Measurements from ENCODE around the gene STK33.

The STK33 gene

DNA sequence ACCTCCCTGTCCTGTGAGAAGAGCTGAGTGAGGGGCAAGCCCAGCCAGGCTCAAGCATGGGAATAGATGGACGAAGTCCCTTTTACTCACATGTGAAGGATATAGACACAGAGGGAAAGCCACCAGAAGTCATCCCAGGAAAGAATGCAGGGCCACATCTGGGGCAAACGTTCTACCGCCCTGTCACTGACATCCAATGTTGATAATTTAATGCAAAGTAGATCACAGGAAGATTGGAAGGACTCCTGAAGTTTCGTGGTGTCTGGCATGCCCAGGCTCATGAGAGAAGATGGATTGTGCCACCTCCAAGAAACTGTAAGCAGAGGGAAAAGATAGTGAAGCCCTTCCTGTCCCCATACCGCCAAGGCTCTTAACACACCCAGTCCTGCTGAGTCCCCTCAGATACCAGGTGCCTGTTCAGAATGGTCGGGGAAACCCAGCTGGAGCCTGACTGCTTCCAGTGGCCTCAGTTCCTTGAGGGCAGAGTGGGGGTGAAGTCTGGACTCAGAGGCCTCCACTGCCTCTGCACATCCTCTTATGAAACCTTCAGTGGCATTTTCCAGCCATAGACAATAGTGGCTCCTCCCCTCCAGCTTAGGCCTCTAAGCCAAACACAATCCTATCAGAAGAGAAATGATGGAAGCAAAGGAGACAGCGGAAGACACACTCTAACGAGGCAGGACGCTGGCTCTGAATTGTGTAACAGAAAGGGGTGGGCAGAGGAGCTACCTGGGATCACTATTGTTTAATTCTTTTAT lies 7.5 kb upstream of the STK33 start:
- peak; percentile 6 for DNase-seq

DNA sequence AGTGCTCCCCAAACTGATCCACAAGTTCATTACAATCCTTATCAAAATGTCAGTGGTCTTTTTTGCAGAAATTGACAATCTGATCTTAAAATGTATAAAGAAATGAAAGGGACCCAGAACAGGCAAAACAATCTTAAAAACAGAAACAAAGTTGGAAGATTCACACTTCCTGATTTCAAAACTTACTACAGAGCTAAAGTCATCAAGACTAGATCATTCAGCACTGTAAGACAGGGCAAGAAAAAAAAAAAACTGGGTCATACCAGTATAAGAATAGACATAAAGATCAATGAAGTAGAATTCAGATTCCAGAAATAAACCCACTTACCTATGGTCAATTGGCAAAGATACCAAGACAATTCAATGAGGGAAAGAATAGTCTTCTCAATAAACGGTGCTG lies 4.5 kb upstream of the STK33 start:
- DNase-seq = peak; percentile 59

DNA sequence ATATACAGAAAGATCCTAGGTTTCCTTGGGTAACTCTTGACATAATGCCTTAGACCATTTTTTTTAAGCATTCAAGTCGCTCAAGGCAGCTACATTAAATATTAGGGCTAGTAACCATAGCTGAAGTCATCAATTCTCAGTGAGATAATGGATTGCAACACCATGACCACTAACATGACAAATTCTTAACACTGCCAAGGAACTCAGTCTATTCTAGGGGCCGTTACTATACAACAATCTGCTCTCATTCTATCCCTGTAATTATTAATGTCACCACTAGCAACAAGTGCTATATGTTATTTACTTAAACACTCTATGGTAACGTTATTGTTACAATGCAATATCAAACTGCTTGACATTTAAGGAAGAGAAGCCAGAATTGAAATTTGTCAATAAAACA lies 3.2 kb upstream of the STK33 start:
- DNase-seq = peak; percentile 83

DNA sequence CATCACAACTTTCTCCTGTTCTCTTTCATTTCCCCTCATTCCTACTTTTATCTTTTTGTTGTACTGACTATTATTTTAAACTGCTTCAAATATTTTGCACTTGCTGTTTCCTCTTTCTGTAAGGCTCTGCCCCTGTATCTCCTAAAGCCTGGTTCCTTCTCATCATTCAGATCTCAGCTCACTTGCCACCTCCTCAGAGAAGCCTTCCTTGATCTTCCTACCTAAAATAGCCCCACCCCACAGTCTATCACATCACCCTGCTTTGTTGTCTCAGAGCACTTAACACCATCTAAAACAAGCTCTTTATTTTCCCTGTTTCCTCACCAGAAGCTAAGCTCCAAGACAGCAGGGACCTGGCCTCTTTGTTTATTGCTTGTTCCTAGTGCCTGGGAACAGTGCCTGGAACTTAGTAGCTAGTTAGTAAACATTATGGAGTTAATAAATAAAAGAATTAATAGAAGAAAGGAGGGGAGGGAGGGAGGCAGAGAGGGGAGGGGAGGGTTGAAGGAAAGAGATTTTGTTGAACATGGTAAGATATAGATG lies 2.5 kb upstream of the STK33 start:
- no peak for DNase-seq

DNA sequence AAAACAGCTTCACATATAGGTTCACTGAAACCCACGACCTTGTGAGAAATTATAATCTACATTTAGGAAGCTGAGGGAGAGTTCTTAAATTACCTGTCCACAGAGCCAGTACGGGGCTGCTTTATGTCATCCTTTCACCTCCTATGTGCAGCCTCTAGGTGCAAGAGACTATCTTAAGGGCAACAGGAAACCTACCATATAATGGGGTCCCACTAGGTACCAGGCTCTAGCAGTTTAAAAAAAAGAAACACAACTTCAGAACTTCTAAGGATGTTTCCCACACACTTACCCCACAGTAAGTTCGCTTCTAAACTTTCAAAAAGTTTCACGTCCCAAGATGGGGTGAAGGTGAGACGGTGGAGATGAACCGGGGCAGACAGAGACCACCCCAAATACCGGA lies 573 bp downstream of the STK33 start:
- DNase-seq = no peak

DNA sequence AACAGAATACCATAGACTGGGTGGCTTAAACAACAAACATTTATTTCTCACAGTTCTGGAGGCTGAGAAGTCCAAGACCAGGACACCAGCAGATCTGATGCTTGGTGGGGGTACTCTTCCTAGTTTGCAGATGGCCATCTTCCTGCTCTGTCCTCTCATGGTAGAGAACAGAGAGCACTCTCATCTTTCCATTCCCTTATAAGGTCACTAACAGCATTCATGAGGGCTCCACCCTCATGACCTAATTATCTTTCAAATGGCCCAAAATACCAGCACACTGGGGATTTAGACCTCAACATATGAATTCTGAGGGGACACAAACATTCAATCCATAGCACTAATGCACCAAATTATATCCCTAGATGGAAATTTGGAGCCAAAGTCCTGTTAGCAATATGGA lies 6.1 kb downstream of the STK33 start:
- DNase-seq = no peak

DNA sequence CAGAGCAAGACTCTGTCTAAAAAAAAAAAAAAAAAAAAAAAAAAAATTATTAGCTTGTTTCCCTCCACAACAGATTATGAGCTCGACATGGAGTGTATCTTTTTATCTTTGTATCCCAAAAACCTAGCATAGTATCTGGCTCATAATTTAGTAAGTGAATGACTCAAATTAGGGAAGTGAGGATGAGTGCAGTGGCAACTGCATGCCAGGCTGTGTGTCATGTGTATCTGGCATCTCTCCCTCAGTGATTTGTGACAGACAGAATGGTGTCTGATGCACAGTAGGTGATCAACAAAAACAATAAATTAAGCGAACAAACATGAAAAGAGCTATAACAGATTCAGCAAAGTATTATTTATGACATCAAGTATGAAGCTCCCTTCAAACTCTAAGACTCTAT lies 7.2 kb downstream of the STK33 start:
- DNase-seq = peak; percentile 34

DNA sequence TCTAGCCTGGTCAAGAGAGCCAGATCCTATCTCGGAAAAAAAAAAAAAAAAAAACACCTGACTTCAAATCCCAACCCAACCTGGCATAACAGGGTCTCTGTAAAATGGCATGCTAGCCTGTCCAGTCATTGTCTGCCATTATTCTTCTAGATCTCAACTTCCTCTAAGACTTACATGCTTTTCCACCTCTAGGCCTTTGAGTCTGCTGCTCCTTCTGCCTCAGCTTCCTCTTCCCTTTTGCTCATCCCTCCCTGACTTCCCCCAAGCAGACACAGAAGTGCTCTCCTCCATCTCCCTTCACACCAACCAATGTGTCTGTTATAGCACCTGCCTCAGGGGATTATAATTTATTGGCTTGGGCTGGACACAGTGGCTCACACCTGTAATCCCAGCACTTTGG lies 7.8 kb downstream of the STK33 start:
- DNase-seq = peak; percentile 31

DNA sequence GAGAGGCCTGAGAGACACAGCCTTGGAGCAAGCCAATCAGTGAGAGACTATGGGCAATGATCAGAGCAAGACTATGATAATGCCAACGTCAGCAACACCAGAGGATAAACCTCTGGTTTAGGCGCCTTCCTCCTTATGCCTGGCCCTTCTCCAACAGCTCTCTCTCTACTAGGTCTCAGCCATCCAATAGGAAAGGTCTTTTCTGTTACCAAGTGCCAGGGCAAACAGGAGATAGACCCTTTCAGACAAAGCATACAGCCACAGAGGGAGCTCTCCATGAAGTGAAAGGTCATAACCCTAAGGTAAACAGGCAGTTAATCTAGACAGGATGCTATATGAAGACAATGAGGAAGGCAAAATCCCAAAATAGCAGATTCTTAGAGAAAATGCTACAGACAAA lies 9.5 kb downstream of the STK33 start:
- DNase-seq = no peak

DNA sequence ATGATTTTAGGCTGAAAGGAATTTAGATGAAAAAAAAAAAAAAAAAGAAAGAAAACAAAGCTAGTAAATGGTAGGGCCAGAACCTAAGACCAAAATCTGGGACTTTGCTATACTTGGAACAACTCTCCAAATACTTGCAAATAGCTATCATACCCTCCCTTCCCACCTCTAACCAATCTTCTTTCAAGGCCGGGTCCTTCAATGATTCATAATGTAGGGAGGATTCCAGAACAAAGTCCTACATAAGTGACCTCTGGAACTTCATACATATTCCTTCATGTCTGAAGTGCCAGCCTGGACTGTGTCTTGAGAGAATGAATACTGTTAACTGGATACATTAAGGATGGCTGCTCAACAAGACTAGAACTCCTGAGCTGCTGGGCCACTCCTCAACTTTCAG lies 9.9 kb downstream of the STK33 start:
- no peak for DNase-seq

DNA sequence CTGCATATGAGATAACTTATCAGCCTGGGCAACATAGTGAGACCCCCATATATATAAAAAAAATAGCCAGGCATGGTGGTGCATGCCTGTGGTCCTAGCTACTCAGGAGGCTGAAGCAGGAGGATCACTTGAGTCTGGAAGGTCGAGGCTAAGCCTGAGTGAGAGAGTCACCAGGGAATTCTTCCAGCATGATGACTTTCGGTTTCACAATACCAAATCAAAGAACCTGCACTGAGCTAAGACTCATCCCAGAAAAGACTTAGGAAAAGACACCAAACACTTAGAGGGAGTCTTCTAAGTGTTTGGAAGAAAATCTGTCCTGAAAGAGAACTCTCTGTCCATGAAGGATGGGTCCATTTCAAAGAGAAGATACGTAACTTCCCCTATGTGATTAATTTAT lies 12.7 kb downstream of the STK33 start:
- DNase-seq = no peak

DNA sequence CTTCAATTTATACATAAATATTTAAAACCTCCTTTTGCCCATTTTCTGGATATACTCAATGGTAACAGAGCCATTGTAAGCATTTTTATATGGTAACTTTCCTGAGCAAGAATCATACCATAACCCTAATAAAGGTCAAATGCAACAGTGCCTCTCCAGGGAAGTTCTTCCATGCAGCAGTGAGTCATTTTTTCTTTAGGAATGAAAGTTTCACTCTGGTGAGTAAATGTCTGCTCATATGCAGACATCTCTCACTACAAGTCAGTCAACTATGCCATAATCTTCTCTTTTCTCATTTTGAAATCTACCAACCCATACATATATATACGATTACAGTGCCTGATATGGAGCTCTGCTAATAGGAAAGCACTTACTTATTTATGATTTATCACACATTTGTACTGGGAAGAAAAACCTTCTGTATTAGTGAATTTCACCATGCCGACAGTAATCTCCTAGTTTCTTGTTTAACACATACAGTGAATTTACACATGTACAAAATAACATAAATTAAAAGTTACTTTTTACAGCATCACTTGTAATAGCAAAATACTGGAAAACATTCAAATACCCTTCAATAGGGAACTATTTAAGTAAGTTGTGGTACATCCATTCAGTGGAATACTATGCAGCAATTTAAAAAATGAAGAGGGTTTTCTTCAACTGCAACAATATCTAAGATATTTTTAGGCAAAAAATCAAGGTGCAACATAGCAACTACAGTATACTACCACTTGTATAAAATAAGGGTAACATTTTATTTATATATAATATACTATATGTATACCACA lies 16.0 kb downstream of the STK33 start:
- peak; percentile 10 for DNase-seq

DNA sequence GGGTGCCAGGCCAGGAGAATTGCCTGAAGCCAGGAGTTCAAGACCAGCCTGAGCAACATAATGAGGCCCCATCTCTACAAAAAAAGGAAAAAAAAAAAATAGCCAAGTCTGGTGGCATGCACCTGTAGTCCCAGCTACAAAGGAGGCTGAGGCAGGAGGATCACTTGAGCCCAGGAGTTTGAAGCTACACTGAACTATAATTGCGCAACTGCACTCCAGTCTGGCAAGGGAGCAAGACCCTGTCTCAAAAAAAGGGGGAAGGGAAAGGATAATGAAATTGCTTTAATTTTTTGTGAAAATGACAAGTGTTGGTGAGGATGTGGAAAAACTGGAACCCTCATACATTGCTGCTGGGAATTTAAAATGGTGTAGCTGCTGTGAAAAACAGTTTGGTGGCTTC lies 19.2 kb downstream of the STK33 start:
- DNase-seq = no peak

DNA sequence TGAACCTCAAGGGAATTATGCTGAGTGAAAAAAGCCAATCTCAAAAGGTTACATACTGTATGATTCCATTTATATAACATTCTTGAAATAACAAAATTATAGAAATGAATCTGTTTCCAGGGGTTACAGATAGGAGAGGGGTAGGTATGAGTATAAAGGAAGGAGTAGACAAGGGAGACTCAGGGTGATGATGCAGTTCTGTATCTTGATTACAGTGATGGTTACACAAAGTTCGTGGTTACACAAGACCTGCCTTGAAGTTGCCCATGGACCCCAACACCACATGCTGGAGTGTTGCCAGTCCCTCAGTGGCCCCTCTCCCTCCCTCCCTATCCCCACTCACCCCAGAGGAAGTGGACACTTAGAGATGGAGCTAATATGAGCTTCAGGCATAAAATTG lies 20.3 kb downstream of the STK33 start:
- DNase-seq = no peak

DNA sequence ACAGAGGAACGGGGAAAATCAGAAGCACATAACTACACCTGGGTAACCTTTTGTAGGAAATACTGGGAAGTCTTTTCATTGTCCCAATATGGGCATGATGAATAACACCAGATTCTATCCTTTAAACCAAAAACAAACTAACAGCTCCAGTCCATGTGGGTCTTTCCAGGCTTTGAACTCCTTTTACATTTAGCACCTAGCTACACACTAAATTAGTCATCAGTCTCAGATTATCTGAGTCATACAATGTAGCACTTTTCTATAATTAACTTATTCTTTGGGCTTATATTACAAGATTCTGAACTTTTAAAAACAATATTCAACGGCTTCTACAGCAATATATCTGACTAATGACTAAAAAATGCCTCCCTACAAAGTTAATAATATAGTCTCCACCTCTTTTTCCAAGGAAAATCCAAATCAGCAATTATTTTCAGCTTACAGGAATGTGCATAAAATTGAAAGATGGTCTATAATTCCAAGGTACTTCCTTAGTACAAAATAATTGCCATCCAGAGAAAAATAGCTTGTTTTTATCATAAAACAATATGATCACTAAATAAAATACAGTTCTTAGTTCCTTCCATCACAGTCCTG lies 26.3 kb downstream of the STK33 start:
- DNase-seq = no peak

DNA sequence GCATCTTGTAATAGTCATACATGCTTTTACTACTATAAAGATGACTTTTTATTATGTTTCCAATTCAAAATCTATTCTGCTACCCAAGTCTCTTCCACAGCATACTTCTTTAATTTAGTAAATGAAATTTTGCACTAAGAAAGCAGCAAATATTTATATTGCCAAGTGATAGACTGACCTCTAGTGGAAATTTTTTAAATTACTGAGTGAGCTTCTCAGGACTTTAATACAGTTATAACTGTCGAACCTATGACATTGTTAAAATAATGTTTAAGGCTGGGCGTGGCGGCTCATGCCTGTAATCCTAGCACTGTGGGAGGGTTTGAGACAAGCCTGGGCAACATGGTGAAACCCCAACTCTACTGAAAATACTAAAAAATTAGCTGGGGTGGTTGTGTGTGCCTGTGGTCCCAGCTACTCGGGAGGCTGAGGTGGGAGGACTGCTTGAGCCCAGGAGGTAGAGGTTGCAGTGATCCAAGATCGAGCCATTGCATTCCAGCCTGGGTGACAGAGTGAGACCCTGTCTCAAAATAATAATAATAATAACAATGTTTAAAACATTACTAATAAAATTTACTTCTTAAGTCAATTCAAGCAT lies 27.3 kb downstream of the STK33 start:
- peak; percentile 64 for DNase-seq

DNA sequence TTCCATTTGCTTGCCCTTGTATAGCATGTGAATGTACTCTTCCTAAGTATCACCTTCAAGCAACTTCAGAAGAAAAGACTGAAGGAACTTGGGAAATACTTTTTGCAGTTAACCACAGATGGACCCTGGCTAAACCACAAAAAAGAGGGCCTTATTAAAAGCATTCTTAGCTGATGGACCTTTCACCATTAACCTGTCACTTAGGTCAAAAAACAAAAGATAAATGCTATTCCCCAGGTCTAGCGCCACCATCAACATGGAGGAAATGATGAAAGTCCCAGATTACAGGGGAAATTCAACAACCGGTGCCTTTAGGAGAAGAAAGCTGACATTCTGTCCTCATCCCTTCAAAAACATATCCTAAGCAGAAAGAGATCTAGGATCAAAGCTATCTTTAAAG lies 29.5 kb downstream of the STK33 start:
- no peak for DNase-seq

DNA sequence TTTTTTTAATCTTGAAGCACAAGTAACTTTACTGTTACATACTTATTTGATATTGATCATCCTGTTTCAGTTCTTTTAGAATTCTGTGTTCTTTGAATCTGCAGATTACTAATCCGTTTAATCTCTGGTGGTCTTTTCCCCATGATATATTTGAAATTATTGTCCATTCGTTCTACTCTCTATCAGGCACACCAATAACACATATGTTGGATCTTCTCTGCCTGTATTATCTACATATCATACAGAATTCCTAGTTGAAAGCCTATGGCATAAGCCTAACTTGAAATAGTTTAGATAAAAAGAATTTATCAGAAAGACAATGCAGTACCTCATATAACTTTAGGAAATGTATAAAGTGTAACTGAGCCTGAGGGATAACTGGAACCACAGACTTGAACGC lies 32.6 kb downstream of the STK33 start:
- no peak for DNase-seq

DNA sequence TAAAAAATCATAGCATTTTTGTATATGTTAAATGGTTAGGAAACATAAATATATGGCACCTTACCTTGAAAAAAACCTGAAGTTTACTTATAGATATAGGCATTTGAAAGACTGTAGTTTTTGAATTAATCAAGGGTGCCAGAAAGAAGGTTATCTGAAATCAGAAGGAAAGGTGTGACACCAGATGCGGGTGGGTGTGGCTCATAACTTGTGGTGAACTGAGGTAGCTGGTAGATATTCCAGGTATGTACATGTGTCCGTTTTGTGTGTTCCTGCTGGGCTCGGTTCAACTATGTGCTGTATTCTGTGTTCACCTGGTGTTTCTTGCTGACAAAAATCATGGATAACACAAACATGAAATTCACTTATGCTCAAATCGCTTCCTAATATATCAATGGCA lies 35.6 kb downstream of the STK33 start:
- no peak for DNase-seq

DNA sequence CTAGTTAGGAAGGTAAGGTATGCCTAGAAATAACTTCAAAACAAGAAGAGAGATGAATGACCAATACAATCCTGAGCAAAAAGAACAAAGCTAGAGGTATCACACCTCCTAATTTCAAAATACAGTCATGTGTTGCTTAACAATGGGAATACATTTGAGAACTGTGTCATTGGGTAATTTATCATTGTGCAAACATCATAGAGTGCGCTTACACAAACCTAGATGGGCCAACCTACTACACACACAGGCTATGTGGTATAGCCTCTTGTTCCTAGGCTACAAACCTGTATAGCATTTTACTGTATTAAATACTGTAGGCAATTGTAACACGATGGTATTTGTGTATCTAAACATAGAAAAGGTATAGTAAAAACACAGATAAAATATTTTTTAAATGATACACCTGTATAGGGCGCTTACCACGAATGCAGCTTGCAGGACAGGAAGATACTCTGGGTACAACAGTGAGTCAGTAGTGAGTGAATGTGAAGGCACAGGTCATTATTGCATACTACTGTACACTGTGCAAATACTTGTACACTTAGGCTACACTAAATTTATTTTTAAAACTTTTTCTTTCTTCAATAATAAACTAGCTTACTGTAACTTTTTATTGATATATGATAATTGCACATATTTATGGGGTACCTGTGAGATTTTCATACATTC lies 48.2 kb downstream of the STK33 start:
- DNase-seq = no peak

DNA sequence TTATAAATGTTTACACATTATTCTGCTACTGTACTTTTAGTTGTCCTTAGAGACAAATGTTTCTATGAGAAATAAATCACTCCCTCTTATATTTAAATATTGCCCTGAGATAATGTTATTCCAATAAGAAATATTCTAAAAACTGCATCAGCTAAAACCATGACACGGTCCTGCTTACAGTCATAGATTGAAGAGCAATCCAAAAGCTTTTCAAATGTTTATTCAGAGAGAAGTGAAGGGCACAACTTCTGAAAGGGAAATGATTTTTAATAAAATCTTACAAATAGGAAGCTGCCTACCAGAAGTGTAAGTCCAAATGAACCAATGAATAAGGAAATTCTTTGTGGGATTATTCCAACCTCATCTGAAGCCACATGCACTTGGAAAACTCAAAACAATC lies 49.2 kb downstream of the STK33 start:
- DNase-seq = no peak

DNA sequence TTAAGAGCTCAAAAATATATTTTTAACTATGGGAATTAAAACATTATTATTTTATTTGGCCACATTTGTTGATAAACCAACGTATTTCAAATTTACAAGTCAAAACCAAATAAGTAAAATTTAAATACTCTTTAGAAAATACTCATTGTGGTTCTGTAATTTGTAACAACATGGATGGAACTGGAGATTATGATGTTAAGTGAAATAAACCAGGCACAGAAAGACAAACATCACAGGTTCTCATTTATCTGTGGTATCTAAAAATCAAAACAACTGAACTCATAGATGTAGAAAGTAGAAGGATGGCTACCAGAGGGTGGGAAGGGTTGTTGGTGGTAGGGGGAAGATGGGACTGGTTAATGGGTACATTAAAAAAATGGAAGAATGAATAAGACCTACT lies 50.8 kb downstream of the STK33 start:
- DNase-seq = no peak

DNA sequence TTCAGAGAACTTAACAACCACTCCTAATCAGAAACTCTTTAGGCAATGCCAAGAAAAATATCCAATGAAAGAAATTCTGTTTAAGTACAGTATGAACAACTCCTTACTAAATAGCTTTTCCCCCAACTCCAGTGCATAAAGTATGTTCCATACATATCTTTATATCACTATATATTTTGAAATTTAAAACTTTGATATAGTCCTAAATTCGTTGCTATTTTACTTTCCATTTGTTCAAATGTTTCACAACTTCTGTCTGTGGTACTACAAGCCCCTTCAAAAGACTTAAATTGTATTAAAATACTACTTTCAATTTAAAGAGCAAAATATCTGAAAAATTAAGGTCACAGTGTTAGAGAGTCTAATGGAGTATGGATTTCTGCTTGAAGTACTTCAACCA lies 52.6 kb downstream of the STK33 start:
- no peak for DNase-seq

All from inflammatory macrophage treated with lipopolysaccharide for 4 hours (primary cell).